PFSK-1 (cell line): ENCODE results near the gene RAD51D.

Experiments
- FOXP2 ChIP-seq: optimal IDR thresholded peaks from 2 replicates; pipeline ENCODE3; 2011; ENCODE audit warnings: borderline replicate concordance, control low read depth, inconsistent platforms; ENCODE audit not compliant: insufficient read depth; ENCODE audit errors: extremely low read length, extremely low read depth
- POLR2AphosphoS5 ChIP-seq: IDR thresholded peaks from 2 replicates; pipeline ENCODE4 v1.6.1; 2012; ENCODE audit warnings: low read depth, mild to moderate bottlenecking, control low read depth, low read length, moderate library complexity
- SIN3A ChIP-seq: IDR thresholded peaks from 2 replicates; pipeline ENCODE4 v1.6.1; 2012; ENCODE audit warnings: mild to moderate bottlenecking, low read length, moderate library complexity, borderline replicate concordance; ENCODE audit not compliant: insufficient read depth
- TAF1 ChIP-seq: IDR thresholded peaks from 2 replicates; pipeline ENCODE4 v1.6.1; 2012; ENCODE audit warnings: low read length, control low read depth, borderline replicate concordance; ENCODE audit not compliant: insufficient read depth
- TF ChIP-seq, protein P1 (sequence below), 2 experiments: IDR thresholded peaks; 2 replicates each; pipeline versions ENCODE4 v1.6.1 to v1.8.0; 2011 to 2012; ENCODE audit warnings: low read depth in 2 of 2, low read length in 2 of 2, control low read depth in 1 of 2, inconsistent platforms in 1 of 2, mild to moderate bottlenecking in 1 of 2, moderate library complexity in 1 of 2; ENCODE audit not compliant: insufficient read depth in 1 of 2

RAD51D gene

DNA sequence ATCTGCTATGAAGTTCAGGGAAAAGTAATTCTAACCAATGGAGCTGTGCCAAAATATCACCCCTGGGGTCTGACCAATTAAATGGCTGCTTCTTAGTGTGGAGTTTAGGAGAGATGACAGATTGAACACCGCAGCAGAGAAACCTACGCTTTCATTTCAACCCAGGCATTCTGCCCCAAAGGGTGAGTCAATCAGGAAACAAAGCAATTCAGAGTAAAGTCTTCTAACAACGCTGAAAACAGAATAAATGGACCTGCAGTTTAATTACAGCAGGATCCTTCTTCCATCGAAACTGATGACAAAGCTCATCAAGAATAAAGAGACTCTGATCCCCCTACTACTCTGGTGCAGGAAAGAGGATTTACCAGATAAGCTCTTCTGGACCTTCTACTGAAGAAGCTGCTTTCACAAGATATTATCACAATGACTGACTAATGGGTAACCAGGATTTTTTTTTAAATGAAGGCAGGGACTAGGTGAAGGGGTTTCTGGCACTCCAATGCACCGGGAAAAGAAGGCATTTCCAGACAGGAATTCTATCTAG lies 72.8 kb downstream of the RAD51D start:
- TF ChIP-seq FOXP2 (no peak), SIN3A (no peak), TAF1 (no peak), POLR2AphosphoS5 (no peak)
- TF ChIP-seq, protein P1, sequence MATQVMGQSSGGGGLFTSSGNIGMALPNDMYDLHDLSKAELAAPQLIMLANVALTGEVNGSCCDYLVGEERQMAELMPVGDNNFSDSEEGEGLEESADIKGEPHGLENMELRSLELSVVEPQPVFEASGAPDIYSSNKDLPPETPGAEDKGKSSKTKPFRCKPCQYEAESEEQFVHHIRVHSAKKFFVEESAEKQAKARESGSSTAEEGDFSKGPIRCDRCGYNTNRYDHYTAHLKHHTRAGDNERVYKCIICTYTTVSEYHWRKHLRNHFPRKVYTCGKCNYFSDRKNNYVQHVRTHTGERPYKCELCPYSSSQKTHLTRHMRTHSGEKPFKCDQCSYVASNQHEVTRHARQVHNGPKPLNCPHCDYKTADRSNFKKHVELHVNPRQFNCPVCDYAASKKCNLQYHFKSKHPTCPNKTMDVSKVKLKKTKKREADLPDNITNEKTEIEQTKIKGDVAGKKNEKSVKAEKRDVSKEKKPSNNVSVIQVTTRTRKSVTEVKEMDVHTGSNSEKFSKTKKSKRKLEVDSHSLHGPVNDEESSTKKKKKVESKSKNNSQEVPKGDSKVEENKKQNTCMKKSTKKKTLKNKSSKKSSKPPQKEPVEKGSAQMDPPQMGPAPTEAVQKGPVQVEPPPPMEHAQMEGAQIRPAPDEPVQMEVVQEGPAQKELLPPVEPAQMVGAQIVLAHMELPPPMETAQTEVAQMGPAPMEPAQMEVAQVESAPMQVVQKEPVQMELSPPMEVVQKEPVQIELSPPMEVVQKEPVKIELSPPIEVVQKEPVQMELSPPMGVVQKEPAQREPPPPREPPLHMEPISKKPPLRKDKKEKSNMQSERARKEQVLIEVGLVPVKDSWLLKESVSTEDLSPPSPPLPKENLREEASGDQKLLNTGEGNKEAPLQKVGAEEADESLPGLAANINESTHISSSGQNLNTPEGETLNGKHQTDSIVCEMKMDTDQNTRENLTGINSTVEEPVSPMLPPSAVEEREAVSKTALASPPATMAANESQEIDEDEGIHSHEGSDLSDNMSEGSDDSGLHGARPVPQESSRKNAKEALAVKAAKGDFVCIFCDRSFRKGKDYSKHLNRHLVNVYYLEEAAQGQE (IDR thresholded peaks at IDR 0.05; ENCODE audit: insufficient read depth in 1 of 2, low read depth in 2 of 2, low read length in 2 of 2) = no peak

DNA sequence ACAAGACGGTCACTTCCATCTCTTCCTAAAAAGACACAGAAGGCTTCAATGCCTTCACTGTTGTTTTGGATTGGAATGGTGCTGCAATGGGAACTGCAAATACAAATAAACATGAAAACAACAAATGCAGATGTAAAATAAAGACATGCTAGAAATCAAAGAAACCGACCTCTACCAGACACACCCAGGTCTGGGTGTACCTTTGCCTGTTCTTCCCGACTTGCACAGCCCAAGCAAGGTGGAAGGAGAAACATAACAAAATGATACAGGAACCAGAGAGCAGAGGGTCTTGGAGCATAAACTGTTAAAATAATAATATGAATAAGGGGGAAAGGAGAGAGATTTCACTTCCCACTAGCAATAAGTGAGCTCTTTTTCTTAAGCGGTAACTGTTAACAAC lies 73.4 kb downstream of the RAD51D start:
- TF ChIP-seq TAF1 (no peak), POLR2AphosphoS5 (no peak), FOXP2 (no peak), SIN3A (no peak)
- TF ChIP-seq, protein P1 (IDR thresholded peaks at IDR 0.05; ENCODE audit: insufficient read depth in 1 of 2, low read depth in 2 of 2, low read length in 2 of 2) = no peak

- TF ChIP-seq TAF1 (no peak), POLR2AphosphoS5 (no peak), SIN3A (no peak), FOXP2 (no peak)
- TF ChIP-seq, protein P1 (IDR thresholded peaks at IDR 0.05; ENCODE audit: insufficient read depth in 1 of 2, low read depth in 2 of 2, low read length in 2 of 2) = no peak
Measured at GRCh38 chr17:35044181-35044580, 75.5 kb downstream of the RAD51D start.
